SJCRH30 (cell line): Measurements from ENCODE around the gene THSD7B. TPM values are rescaled to one million over a fixed set of nuclear protein-coding genes. Genes with fewer than 3 reads are reported as not detected.
A peak's percentile ranks its signal among the peaks of the same experiment; 100 is the strongest.
"Not testable (repeated sequence)": the region's sequence is repeated elsewhere in the genome, so short reads cannot be mapped to it uniquely, and the experiment has no call there.

Source experiments
- DNase-seq, 2 experiments: peaks; one replicate each; pipeline ENCODE4 v3.0.0-alpha.2; 2015 to 2020
- H3K27ac ChIP-seq: fragments of 250-450 bp; sonication (Bioruptor Pico); 2 replicates; pipeline ENCODE4 v1.5.1; 2020; ENCODE audit warnings: mild to moderate bottlenecking, moderate library complexity
- H3K27me3 ChIP-seq: fragments of 250-450 bp; sonication (Bioruptor Pico); 2 replicates; pipeline ENCODE4 v1.5.1; 2020; ENCODE audit warnings: mild to moderate bottlenecking, moderate library complexity
- H3K36me3 ChIP-seq: fragments of 250-450 bp; sonication (Bioruptor Pico); 2 replicates; pipeline ENCODE4 v1.5.1; 2020; ENCODE audit warnings: mild to moderate bottlenecking, moderate library complexity
- H3K4me1 ChIP-seq: fragments of 250-450 bp; sonication (Bioruptor Pico); 2 replicates; pipeline ENCODE4 v1.5.1; 2020; ENCODE audit warnings: mild to moderate bottlenecking, moderate library complexity
- H3K4me3 ChIP-seq: fragments of 250-450 bp; sonication (Bioruptor Pico); 2 replicates; pipeline ENCODE4 v1.5.1; 2020; ENCODE audit warnings: mild to moderate bottlenecking, moderate library complexity
- H3K9me3 ChIP-seq: fragments of 250-450 bp; sonication (Bioruptor Pico); replicated peaks from 2 replicates; pipeline ENCODE4 v1.5.1; 2020; ENCODE audit warnings: mild to moderate bottlenecking, moderate library complexity
- total RNA-seq: library from RNA; depleted of rRNA; stranded (reverse); fragments of >200 nt; shearing (Covaris generic); gene quantifications from 2 replicates; pipeline ENCODE4 v1.2.3, GENCODE V29; 2014

Gene THSD7B
- total RNA-seq, 1 experiment from 2014 or later = 0.18 TPM

GRCh38 chr2:136932700-136933099 is 167.4 kb downstream of the THSD7B start:
- H3K4me1 ChIP-seq = no peaks in the 10 kb centered on the region
- no peaks in the 10 kb centered on the region for H3K9me3 ChIP-seq
- no peaks in the 10 kb centered on the region for H3K36me3 ChIP-seq
- no peak overlapping the region for H3K4me3 ChIP-seq
- peak; percentile 21 to 53 for DNase-seq
- no peak overlapping the region for H3K27ac ChIP-seq
- no peaks in the 10 kb centered on the region for H3K27me3 ChIP-seq

- H3K36me3 ChIP-seq = no peaks in the 10 kb centered on the region
- no peak overlapping the region for H3K4me3 ChIP-seq
- H3K4me1 ChIP-seq = no peaks in the 10 kb centered on the region
- no peaks in the 10 kb centered on the region for H3K27me3 ChIP-seq
- H3K27ac ChIP-seq = no peak overlapping the region
- no peaks in the 10 kb centered on the region for H3K9me3 ChIP-seq
- no peak for DNase-seq
Observed at GRCh38 chr2:136935119-136935518, 169.8 kb downstream of the THSD7B start.

- Histone ChIP-seq H3K36me3 (no peaks in the 10 kb centered on the region), H3K9me3 (no peaks in the 10 kb centered on the region), H3K4me3 (no peak overlapping the region), H3K27ac (no peak overlapping the region), H3K4me1 (no peaks in the 10 kb centered on the region), H3K27me3 (0 out of 2 replicates have a peak, but pooled peaks cover 4% of the 10 kb centered on the region)
- DNase-seq = no peak
Observed at GRCh38 chr2:136956050-136956449, 190.7 kb downstream of the THSD7B start.

- H3K4me1 ChIP-seq = no peaks in the 10 kb centered on the region
- DNase-seq = peak in 1 of 2 experiments; percentile 11
Observed at GRCh38 chr2:136957044-136957443, 191.7 kb downstream of the THSD7B start.

GRCh38 chr2:136962105-136962725 is 196.9 kb downstream of the THSD7B start:
- H3K27ac ChIP-seq = no peak overlapping the region
- DNase-seq = no peak
- H3K4me1 ChIP-seq = no peaks in the 10 kb centered on the region
- H3K4me3 ChIP-seq = no peak overlapping the region
- H3K36me3 ChIP-seq = no peaks in the 10 kb centered on the region
- H3K27me3 ChIP-seq = no peaks in the 10 kb centered on the region
- H3K9me3 ChIP-seq = no peaks in the 10 kb centered on the region

More at GRCh38 chr2:136957044-136957443, 191.7 kb downstream of the THSD7B start:
- Histone ChIP-seq H3K27ac (no peak overlapping the region), H3K27me3 (0 out of 2 replicates have a peak, but pooled peaks cover 4% of the 10 kb centered on the region), H3K36me3 (no peaks in the 10 kb centered on the region), H3K9me3 (no peaks in the 10 kb centered on the region), H3K4me3 (no peak overlapping the region)

GRCh38 chr2:136966485-136966884 is 201.1 kb downstream of the THSD7B start:
- H3K36me3 ChIP-seq = no peaks in the 10 kb centered on the region
- no peaks in the 10 kb centered on the region for H3K27me3 ChIP-seq
- no peak for DNase-seq
- no peaks in the 10 kb centered on the region for H3K9me3 ChIP-seq
- no peaks in the 10 kb centered on the region for H3K4me1 ChIP-seq
- no peak overlapping the region for H3K4me3 ChIP-seq
- no peak overlapping the region for H3K27ac ChIP-seq

GRCh38 chr2:136980303-136980702 is 215.0 kb downstream of the THSD7B start:
- H3K9me3 ChIP-seq = no peaks in the 10 kb centered on the region
- no peak overlapping the region for H3K4me3 ChIP-seq
- no peaks in the 10 kb centered on the region for H3K27me3 ChIP-seq
- DNase-seq = no peak
- no peaks in the 10 kb centered on the region for H3K36me3 ChIP-seq
- no peaks in the 10 kb centered on the region for H3K4me1 ChIP-seq
- no peak overlapping the region for H3K27ac ChIP-seq

- H3K27me3 ChIP-seq, DNase-seq, H3K27ac ChIP-seq, H3K9me3 ChIP-seq, H3K4me1 ChIP-seq, H3K36me3 ChIP-seq, H3K4me3 ChIP-seq: not testable (repeated sequence)
Observed at GRCh38 chr2:136981689-136982088, 216.3 kb downstream of the THSD7B start.

- H3K27ac ChIP-seq = no peak overlapping the region
- no peak overlapping the region for H3K4me3 ChIP-seq
- H3K9me3 ChIP-seq = no peaks in the 10 kb centered on the region
- no peaks in the 10 kb centered on the region for H3K27me3 ChIP-seq
- no peaks in the 10 kb centered on the region for H3K4me1 ChIP-seq
- no peak for DNase-seq
- no peaks in the 10 kb centered on the region for H3K36me3 ChIP-seq
Observed at GRCh38 chr2:136985044-136985443, 219.7 kb downstream of the THSD7B start.

GRCh38 chr2:136986605-136987221 is 221.4 kb downstream of the THSD7B start:
- no peak for DNase-seq
- Histone ChIP-seq H3K4me1 (no peaks in the 10 kb centered on the region), H3K27ac (no peak overlapping the region), H3K36me3 (no peaks in the 10 kb centered on the region), H3K9me3 (no peaks in the 10 kb centered on the region), H3K27me3 (no peaks in the 10 kb centered on the region), H3K4me3 (no peak overlapping the region)

GRCh38 chr2:136990316-136990715 is 225.0 kb downstream of the THSD7B start:
- no peaks in the 10 kb centered on the region for H3K4me1 ChIP-seq
- no peaks in the 10 kb centered on the region for H3K27me3 ChIP-seq
- H3K9me3 ChIP-seq = no peaks in the 10 kb centered on the region
- no peaks in the 10 kb centered on the region for H3K36me3 ChIP-seq
- no peak for DNase-seq
- no peak overlapping the region for H3K4me3 ChIP-seq
- no peak overlapping the region for H3K27ac ChIP-seq

- no peak overlapping the region for H3K4me3 ChIP-seq
- DNase-seq = no peak
- H3K9me3 ChIP-seq = no peaks in the 10 kb centered on the region
- no peaks in the 10 kb centered on the region; the same call in 1 of the 2 replicates for H3K27me3 ChIP-seq
- no peaks in the 10 kb centered on the region for H3K36me3 ChIP-seq
- H3K4me1 ChIP-seq = no peaks in the 10 kb centered on the region
- H3K27ac ChIP-seq = no peak overlapping the region
Observed at GRCh38 chr2:136994793-136995192, 229.4 kb downstream of the THSD7B start.

GRCh38 chr2:136997557-136997956 is 232.2 kb downstream of the THSD7B start:
- DNase-seq = no peak
- Histone ChIP-seq H3K9me3 (no peaks in the 10 kb centered on the region), H3K27me3 (no peaks in the 10 kb centered on the region; the same call in 1 of the 2 replicates), H3K4me3 (no peak overlapping the region), H3K27ac (no peak overlapping the region), H3K4me1 (no peaks in the 10 kb centered on the region), H3K36me3 (no peaks in the 10 kb centered on the region)

GRCh38 chr2:137000811-137001210 is 235.5 kb downstream of the THSD7B start:
- no peaks in the 10 kb centered on the region for H3K4me1 ChIP-seq
- H3K9me3 ChIP-seq = no peaks in the 10 kb centered on the region
- DNase-seq = no peak
- H3K4me3 ChIP-seq = no peak overlapping the region
- no peaks in the 10 kb centered on the region for H3K36me3 ChIP-seq
- H3K27ac ChIP-seq = no peak overlapping the region
- no peaks in the 10 kb centered on the region; the same call in 1 of the 2 replicates for H3K27me3 ChIP-seq

GRCh38 chr2:137002896-137003295 is 237.6 kb downstream of the THSD7B start:
- Histone ChIP-seq H3K36me3 (no peaks in the 10 kb centered on the region), H3K9me3 (no peaks in the 10 kb centered on the region), H3K27ac (no peak overlapping the region), H3K4me1 (no peaks in the 10 kb centered on the region), H3K27me3 (no peaks in the 10 kb centered on the region; the same call in 1 of the 2 replicates), H3K4me3 (no peak overlapping the region)
- no peak for DNase-seq

- Histone ChIP-seq H3K4me3 (no peak overlapping the region), H3K27ac (no peak overlapping the region), H3K4me1 (no peaks in the 10 kb centered on the region), H3K36me3 (no peaks in the 10 kb centered on the region), H3K9me3 (no peaks in the 10 kb centered on the region), H3K27me3 (peaks cover 2% of the 10 kb centered on the region; the same call in 1 of the 2 replicates)
- no peak for DNase-seq
Observed at GRCh38 chr2:137005210-137005609, 239.9 kb downstream of the THSD7B start.
